NCI-H2227 treated with DMSO at 0.1 percent for 48 hours (cell line): ENCODE results near the gene LRRC8D.
"Not testable (repeated sequence)": the region's sequence is repeated elsewhere in the genome, so short reads cannot be mapped to it uniquely, and the experiment has no call there.

Experiments used
- DNase-seq: peaks from one replicate; lab custom pipeline; 2025; lab: John Stamatoyannopoulos, UW

LRRC8D gene

GRCh38 chr1:89820422-89821321 lies at the start of gene LRRC8D:
LRRC8D (plus strand) TSS chr1:89821032; CDS start chr1:89933069, 112,037 bp downstream.
- DNase-seq, result peak; percentile 92

- DNase-seq, result no peak
These were observed 48.8 kb upstream of the LRRC8D start for GRCh38 chr1:89771991-89772560.

DNA sequence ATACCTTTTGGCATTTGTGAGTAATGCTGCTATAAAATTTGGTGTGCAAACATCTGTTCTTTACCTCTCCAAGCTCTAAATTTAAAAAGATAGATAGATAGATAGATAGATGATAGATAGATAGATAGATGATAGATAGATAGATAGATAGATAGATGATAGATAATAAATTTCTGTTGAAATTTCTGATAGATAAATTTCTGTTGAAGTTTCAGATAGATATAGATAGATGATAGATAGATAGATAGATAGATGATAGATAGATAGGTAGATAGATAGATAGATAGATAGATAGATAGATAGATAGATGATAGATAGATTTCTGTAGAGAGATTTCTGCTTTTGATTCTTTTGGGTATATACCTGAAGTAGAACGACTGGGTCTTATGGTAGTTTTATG lies 44.7 kb upstream of the LRRC8D start:
- DNase-seq, result not testable (repeated sequence)

- not testable (repeated sequence) for DNase-seq
These were observed 43.6 kb upstream of the LRRC8D start for GRCh38 chr1:89777271-89777670.

- DNase-seq, result no peak
These were observed 41.5 kb upstream of the LRRC8D start for GRCh38 chr1:89779151-89779940.

GRCh38 chr1:89780721-89781120 lies 40.1 kb upstream of the LRRC8D start:
- peak; percentile 53 for DNase-seq

- DNase-seq, result no peak
These were observed 39.2 kb upstream of the LRRC8D start for GRCh38 chr1:89781494-89782126.

- DNase-seq, result no peak
These were observed 34.1 kb upstream of the LRRC8D start for GRCh38 chr1:89786628-89787214.

DNA sequence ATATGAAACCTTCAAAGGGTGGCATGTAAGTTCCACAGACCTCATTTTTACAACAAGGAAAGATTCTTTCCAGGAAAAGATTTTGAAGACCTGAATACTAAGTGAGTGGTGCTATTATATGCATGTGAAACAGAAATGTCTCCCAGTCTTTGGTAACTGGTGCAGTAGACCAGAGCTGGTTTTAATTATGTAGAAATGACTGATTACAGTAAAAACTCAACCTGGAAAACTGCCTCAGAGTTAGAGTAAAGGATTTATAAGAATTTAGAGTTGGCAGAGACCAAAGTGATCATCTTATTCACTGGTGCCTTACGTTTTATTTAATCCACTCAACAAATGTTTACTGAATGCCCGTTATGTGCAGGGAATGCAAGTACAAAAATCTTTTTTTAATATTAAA lies 30.2 kb upstream of the LRRC8D start:
- DNase-seq, result no peak

GRCh38 chr1:89791064-89791726 lies 29.6 kb upstream of the LRRC8D start:
- DNase-seq, result no peak

DNA sequence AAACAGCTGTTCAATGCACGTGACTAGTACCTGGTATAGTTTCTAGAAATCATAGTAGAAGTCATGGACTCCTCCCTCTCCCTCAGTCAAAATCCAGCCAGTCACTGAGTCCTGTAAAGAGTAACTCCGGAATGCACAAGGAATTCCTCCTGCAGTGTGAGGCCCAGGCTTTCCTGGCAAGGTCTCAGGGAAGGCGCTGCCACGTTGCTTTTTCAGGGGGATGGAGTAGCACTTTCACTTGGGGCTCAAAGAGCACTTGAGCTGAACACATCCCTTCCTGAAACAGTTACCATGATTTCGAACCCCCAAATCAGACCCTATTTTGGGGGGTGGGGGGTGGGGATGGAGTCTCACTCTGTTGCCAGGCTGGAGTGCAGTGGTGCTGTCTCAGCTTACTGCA lies 26.4 kb upstream of the LRRC8D start:
- DNase-seq, result no peak

GRCh38 chr1:89795571-89795970 lies 25.3 kb upstream of the LRRC8D start:
- not testable (repeated sequence) for DNase-seq

GRCh38 chr1:89797876-89798275 lies 23.0 kb upstream of the LRRC8D start:
- not testable (repeated sequence) for DNase-seq

DNA sequence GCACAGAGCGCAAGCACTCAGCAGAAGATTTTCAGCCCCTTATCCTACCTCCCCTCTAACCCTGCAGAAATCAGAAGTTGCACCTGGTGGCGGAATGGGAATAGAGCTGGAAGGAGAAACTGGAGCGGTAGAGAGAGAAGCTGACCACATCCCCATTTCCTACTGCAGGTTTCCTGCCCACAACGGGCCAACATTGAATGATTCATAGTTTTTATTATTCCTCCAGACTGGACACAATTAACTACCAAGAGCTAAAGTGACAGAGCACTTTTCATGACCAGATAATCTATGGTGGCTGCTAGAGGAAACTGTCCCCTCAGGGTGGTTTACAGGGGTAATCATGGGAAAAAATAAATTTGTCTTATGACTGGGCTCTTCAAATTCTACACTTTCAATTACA lies 21.3 kb upstream of the LRRC8D start:
- no peak for DNase-seq

GRCh38 chr1:89800022-89800655 lies 20.7 kb upstream of the LRRC8D start:
- no peak for DNase-seq

GRCh38 chr1:89800718-89801117 lies 20.1 kb upstream of the LRRC8D start:
- DNase-seq, result no peak

DNA sequence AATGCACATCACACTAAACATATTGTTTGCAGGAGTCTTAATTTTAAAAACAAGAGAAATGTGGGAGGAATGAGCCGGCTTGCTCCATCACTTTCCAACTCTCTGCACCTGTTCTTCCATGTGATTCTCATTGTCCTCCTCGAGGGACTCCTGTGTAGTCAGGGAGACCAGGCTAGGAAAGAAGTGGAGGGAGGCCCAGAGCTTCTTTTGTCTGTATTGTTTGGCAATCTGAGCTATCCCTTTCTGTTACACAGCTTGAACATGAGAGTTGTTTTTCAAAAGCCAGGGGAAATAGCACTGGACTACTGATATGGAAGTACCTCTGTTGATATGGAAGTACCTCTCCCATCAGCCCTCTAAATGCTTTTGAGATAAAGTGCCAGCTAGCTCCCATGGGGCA lies 18.8 kb upstream of the LRRC8D start:
- DNase-seq, result no peak

- no peak for DNase-seq
These were observed 18.0 kb upstream of the LRRC8D start for GRCh38 chr1:89802841-89803240.

GRCh38 chr1:89804642-89805237 lies 16.1 kb upstream of the LRRC8D start:
- peak; percentile 82 for DNase-seq

- no peak for DNase-seq
These were observed 14.2 kb upstream of the LRRC8D start for GRCh38 chr1:89806616-89807015.
